ENCODE data around the gene ARSG.

ARSG gene

DNA sequence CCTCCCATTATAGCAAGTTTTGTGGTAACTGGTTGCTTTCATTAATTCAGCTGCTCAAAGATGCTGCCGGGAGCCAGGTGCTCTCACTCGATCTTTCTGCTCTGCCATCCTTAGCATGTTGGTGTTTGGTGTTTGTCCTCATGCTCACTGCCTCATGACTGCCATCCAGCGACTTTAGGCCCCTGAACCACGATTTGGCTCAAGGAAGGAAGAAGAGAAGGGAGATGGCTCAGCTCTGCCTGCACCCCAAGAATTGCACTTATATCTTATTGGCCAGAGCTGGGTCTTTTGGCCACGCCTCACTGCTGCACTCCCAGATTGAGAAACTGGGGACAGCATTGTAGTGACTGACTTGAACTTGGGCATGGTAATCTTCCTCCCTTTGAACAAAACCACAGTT, 52.7 kb downstream of the ARSG start:
- Histone ChIP-seq H3K27me3 (ENCODE audit: insufficient read depth, low read depth, severe bottlenecking) (no peaks in the 10 kb centered on the region), H3K27ac (no peak overlapping the region), H3K4me3 (ENCODE audit: low read depth, low read length) (no peak overlapping the region), H3K36me3 (no peaks in the 10 kb centered on the region), H3K9me3 (ENCODE audit: severe bottlenecking) (no peaks in the 10 kb centered on the region)
- no peak for DNase-seq
- TF ChIP-seq, protein P1, sequence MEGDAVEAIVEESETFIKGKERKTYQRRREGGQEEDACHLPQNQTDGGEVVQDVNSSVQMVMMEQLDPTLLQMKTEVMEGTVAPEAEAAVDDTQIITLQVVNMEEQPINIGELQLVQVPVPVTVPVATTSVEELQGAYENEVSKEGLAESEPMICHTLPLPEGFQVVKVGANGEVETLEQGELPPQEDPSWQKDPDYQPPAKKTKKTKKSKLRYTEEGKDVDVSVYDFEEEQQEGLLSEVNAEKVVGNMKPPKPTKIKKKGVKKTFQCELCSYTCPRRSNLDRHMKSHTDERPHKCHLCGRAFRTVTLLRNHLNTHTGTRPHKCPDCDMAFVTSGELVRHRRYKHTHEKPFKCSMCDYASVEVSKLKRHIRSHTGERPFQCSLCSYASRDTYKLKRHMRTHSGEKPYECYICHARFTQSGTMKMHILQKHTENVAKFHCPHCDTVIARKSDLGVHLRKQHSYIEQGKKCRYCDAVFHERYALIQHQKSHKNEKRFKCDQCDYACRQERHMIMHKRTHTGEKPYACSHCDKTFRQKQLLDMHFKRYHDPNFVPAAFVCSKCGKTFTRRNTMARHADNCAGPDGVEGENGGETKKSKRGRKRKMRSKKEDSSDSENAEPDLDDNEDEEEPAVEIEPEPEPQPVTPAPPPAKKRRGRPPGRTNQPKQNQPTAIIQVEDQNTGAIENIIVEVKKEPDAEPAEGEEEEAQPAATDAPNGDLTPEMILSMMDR (IDR thresholded peaks at IDR 0.05; ENCODE audit: low read depth, low read length) = no peak

GRCh38 chr17:68344701-68345136, 53.4 kb downstream of the ARSG start:
- Histone ChIP-seq H3K36me3 (no peaks in the 10 kb centered on the region), H3K27ac (no peak overlapping the region), H3K9me3 (ENCODE audit: severe bottlenecking) (no peaks in the 10 kb centered on the region), H3K4me3 (ENCODE audit: low read depth, low read length) (no peak overlapping the region), H3K27me3 (ENCODE audit: insufficient read depth, low read depth, severe bottlenecking) (no peaks in the 10 kb centered on the region)
- TF ChIP-seq, protein P1 (IDR thresholded peaks at IDR 0.05; ENCODE audit: low read depth, low read length) = no peak
- no peak for DNase-seq

DNA sequence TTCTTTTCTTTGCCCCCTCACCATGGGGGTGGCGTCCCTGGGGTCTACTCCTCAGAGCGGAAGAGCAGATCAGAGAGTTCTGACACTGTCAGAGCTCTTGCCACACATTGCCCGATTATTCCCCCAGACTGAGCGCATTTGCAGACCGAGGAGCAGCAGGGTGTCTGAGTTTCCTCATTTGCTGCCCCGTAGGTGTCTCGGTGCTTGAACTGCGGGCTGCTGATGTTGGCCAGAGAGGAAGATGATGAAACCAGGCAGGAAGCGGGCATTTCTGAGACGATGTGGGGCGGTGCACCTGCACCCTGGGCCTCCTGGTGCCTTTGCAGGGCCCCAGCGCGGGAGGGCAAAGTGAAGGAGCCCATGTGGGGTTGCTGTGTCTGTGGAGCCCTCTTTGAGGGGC, 55.2 kb downstream of the ARSG start:
- Histone ChIP-seq H3K4me3 (ENCODE audit: low read depth, low read length) (no peak overlapping the region), H3K27me3 (ENCODE audit: insufficient read depth, low read depth, severe bottlenecking) (no peaks in the 10 kb centered on the region), H3K36me3 (no peaks in the 10 kb centered on the region), H3K27ac (no peak overlapping the region), H3K9me3 (ENCODE audit: severe bottlenecking) (no peaks in the 10 kb centered on the region)
- no peak for DNase-seq
- TF ChIP-seq, protein P1 (IDR thresholded peaks at IDR 0.05; ENCODE audit: low read depth, low read length) = no peak

- Histone ChIP-seq H3K27ac (no peak overlapping the region), H3K4me3 (ENCODE audit: low read depth, low read length) (no peak overlapping the region), H3K9me3 (ENCODE audit: severe bottlenecking) (no peaks in the 10 kb centered on the region), H3K27me3 (ENCODE audit: insufficient read depth, low read depth, severe bottlenecking) (no peaks in the 10 kb centered on the region), H3K36me3 (no peaks in the 10 kb centered on the region)
- TF ChIP-seq, protein P1 (IDR thresholded peaks at IDR 0.05; ENCODE audit: low read depth, low read length) = no peak
- DNase-seq = no peak
Measured at GRCh38 chr17:68347380-68347779, 56.1 kb downstream of the ARSG start.

- Histone ChIP-seq H3K4me3 (ENCODE audit: low read depth, low read length) (no peak overlapping the region), H3K9me3 (ENCODE audit: severe bottlenecking) (no peaks in the 10 kb centered on the region), H3K27ac (no peak overlapping the region), H3K27me3 (ENCODE audit: insufficient read depth, low read depth, severe bottlenecking) (no peaks in the 10 kb centered on the region), H3K36me3 (no peaks in the 10 kb centered on the region)
- TF ChIP-seq, protein P1 (IDR thresholded peaks at IDR 0.05; ENCODE audit: low read depth, low read length) = no peak
- no peak for DNase-seq
Measured at GRCh38 chr17:68349157-68349556, 57.9 kb downstream of the ARSG start.

DNA sequence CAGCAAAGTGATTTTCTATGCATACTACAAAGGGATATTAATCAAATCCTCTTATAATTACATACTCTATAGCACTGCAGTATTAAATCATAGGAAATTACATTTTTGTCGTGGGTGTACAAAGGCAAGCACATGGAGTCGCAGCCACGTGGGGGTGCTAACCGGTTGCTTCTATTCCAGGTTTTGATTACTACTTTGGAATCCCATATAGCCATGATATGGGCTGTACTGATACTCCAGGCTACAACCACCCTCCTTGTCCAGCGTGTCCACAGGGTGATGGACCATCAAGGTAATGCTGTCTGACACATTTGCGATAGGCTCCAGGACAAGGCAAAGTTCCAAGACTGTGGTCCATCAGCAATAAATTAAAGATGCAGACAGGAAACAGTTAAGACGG, 60.1 kb downstream of the ARSG start:
- H3K27ac ChIP-seq = no peak overlapping the region
- DNase-seq = no peak

More for the DNA sequence above, 60.1 kb downstream of the ARSG start:
- TF ChIP-seq, protein P1 (IDR thresholded peaks at IDR 0.05; ENCODE audit: low read depth, low read length) = no peak
- no peaks in the 10 kb centered on the region for H3K9me3 ChIP-seq (ENCODE audit: severe bottlenecking)
- no peaks in the 10 kb centered on the region for H3K27me3 ChIP-seq (ENCODE audit: insufficient read depth, low read depth, severe bottlenecking)
- no peak overlapping the region for H3K4me3 ChIP-seq (ENCODE audit: low read depth, low read length)
- no peaks in the 10 kb centered on the region for H3K36me3 ChIP-seq
